T-helper 17 cell (primary cell): Measurements from ENCODE around the gene MRPL27. TPM values are rescaled to one million over a fixed set of nuclear protein-coding genes. Genes with fewer than 3 reads are reported as not detected.
"Not testable (repeated sequence)": the region's sequence is repeated elsewhere in the genome, so short reads cannot be mapped to it uniquely, and the experiment has no call there.

ENCODE experiments used
- ATAC-seq: fragments of 150-1000 bp; cut with Tn5 transposase; 2 replicates; pipeline ENCODE4 v1.10.0; 2021; ENCODE audit warnings: mild to moderate bottlenecking, moderate library complexity
- DNase-seq, 3 donors: peaks; one replicate each; pipeline versions ENCODE4 v3.0.0 to v3.0.0-alpha.2; 2020 to 2021
- H3K9me3 ChIP-seq: one replicate; pipeline ENCODE4 v1.7.0; 2013; ENCODE audit warnings: low read length, mild to moderate bottlenecking; ENCODE audit not compliant: control insufficient read depth, poor library complexity, severe bottlenecking
- H3K27ac Mint-ChIP-seq: one replicate; pipeline ENCODE4 v1.8.0; 2022; ENCODE audit warnings: mild to moderate bottlenecking, moderate library complexity, mixed read lengths
- H3K27me3 Mint-ChIP-seq: one replicate; pipeline ENCODE4 v1.8.0; 2022; ENCODE audit warnings: mixed read lengths
- H3K36me3 Mint-ChIP-seq: one replicate; pipeline ENCODE4 v1.8.0; 2022; ENCODE audit warnings: low read depth, mixed read lengths
- H3K4me1 Mint-ChIP-seq: one replicate; pipeline ENCODE4 v1.8.0; 2022; ENCODE audit warnings: mild to moderate bottlenecking, mixed read lengths
- H3K4me3 Mint-ChIP-seq: one replicate; pipeline ENCODE4 v1.8.0; 2022; ENCODE audit warnings: mild to moderate bottlenecking, moderate library complexity, mixed read lengths
- total RNA-seq, 4 donors: library from RNA in 2 of 4; stranded (reverse) in 2 of 4; gene quantifications; one replicate each; pipeline ENCODE4 v1.2.3 and lab custom pipeline; 2022 to 2026

MRPL27 gene
- 10 to 100 TPM; 29.4 to 37.0 TPM for total RNA-seq
- 13.4 to 22.9 reads per million in 2 donors for total RNA-seq (lab: John Stamatoyannopoulos, UW)

DNA sequence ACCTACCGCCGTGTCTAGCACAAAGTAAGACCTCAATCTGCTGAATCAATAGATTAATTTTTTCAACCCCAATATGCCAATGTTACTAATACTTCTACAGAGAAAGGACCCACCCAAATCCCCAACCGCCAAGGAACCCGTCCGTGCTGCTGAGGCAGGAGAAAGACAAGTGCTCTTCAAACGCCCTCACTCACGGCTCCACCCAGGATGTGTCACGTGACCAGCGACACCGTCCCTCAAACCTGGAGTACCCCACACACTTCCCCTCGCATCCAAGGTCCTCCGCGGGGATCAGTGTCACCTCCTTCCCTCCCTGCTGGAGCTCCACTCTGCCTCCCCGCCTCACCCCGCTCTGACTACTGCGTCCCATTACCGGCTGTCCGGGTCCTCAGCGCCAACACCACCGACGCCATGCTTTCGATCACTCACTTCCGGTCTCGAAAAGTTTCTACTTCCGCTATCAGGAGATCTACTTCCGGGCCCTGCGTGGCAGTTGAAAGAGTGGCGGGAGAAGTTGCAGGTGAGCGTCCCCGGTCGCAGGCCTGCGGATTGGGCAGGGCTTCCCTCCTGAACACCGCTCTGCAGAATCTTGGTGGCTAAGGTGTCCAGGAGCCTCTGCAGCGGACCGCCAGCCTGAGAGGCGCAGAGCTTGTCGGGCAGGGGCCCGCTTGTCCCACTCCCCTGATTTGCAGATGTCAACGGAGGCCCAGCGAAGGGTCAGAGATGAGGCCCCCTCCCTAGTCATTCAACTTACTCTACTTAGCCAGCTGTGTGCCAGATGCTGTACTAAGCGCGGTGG lies at the start of gene MRPL27, which contains the start of gene EME1:
TSS of gene MRPL27 (minus strand) at position 427 of the 799 bp plus-strand sequence. CDS start at position 413, 14 bp downstream.
TSS of gene EME1 (plus strand) at position 472 of the 799 bp plus-strand sequence. CDS start 1,980 bp downstream, outside the sequence.
- H3K27me3 Mint-ChIP-seq = no peaks in the 10 kb centered on the region
- ATAC-seq (peak; percentile 93), DNase-seq (peak; percentile 67 to 72 (median 68))
- no peaks in the 10 kb centered on the region for H3K9me3 ChIP-seq
- H3K4me1 Mint-ChIP-seq = peaks cover 25% of the 10 kb centered on the region
- H3K27ac Mint-ChIP-seq = peak within 1 kb of the TSS; percentile 97
- peak within 1 kb of the TSS; percentile 99 for H3K4me3 Mint-ChIP-seq
- H3K36me3 Mint-ChIP-seq = peaks cover 7% of the 10 kb centered on the region

DNA sequence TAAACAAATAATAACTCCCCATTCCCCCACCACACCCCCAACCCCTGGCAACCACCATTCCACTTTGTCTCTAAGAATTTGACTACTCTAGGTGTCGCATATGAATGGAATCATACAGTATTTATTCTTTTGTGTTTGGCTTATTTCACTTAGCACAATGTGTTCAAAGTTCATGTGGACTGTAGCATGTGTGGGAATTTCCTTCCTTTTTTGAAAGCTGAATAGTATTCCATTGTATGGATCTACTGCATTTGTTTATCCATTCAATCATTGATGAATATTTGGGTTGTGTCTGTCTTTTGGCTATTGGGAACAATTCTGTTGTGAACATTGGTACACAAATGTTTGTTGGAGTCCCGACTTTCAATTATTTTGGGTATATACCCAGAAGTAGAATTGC lies 49.8 kb upstream of the MRPL27 start:
- no peaks in the 10 kb centered on the region for H3K9me3 ChIP-seq
- Mint-ChIP-seq H3K36me3 (no peaks in the 10 kb centered on the region), H3K27ac (no peak overlapping the region), H3K4me3 (no peak overlapping the region), H3K27me3 (no peaks in the 10 kb centered on the region), H3K4me1 (peaks cover 18% of the 10 kb centered on the region)
- DNase-seq (no peak), ATAC-seq (no peak)

DNA sequence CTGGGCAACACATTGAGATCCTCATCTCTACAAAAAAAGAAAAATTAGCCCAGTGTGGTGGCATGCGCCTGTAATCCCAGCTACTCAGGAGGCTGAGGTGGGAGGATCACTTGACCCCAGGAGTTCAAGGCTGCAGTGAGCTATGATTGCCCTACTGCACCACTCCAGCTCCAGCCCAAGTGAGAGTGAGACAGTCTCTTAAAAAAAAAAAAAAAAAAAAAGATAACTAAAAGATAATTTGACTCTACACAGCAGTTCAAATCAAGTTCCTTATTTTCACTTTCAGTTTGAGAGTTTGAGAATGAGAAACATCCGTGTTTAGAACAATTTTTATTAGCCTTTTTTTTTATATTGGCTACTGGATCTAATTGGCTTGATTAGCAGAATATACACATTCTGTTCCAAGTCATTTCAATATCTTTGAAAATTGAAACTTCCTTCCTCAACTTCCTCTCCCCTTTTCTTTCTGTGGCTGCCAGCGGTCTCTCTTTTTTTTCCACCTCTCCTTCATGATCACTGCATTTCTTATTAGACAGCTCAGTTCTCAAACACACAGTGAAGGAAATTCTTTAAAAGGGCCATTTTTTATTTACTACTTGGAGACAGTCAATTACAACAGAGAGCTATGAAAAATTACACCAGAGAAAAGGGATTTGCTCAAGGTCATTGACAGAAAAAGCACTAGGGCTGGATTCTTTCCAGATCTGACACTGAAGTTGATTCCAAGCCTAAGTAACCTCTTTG lies 48.5 kb upstream of the MRPL27 start:
- no peak for ATAC-seq
- H3K9me3 ChIP-seq = no peaks in the 10 kb centered on the region
- Mint-ChIP-seq H3K4me3 (peak overlapping the region; percentile 88), H3K36me3 (no peaks in the 10 kb centered on the region), H3K27me3 (peaks cover 4% of the 10 kb centered on the region), H3K27ac (peak overlapping the region; percentile 93), H3K4me1 (peaks cover 12% of the 10 kb centered on the region)
- DNase-seq = no peak

DNA sequence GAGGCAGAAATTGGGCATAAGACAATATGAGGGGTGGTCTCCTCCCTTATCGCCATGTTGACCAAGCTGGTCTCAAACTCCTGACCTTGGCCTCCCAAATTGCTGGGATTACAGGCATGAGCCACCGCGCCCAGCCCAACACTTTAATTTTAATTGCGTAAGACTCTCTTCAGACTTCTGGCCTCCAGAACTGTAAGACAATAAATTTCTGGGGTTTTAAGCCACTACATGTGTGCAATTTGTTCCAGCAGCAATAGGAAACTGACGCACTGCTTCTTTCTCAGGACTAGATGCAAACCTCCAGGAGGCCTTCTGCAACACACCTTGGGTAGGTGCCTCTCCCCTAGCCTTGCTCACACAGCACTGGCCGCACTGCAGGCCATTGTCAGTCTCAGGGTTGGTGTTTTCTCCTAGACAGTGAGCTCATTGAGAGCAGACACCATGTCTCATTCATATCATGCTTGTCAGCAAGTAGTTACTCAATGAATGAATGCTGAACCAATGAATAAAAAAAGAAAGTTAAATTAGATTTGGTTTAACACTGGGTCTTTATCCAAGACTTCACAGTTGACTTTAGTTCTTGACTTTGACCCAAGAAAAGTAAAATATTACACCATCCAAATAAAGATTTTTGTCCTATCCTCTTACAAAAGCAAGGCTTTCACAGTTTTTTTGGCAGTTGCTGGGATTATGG lies 47.6 kb upstream of the MRPL27 start:
- no peaks in the 10 kb centered on the region for H3K36me3 Mint-ChIP-seq
- peaks cover 10% of the 10 kb centered on the region for H3K4me1 Mint-ChIP-seq
- DNase-seq (no peak), ATAC-seq (no peak)
- peak overlapping the region; percentile 93 for H3K27ac Mint-ChIP-seq
- peaks cover 4% of the 10 kb centered on the region for H3K27me3 Mint-ChIP-seq
- no peak overlapping the region for H3K4me3 Mint-ChIP-seq
- H3K9me3 ChIP-seq = no peaks in the 10 kb centered on the region

DNA sequence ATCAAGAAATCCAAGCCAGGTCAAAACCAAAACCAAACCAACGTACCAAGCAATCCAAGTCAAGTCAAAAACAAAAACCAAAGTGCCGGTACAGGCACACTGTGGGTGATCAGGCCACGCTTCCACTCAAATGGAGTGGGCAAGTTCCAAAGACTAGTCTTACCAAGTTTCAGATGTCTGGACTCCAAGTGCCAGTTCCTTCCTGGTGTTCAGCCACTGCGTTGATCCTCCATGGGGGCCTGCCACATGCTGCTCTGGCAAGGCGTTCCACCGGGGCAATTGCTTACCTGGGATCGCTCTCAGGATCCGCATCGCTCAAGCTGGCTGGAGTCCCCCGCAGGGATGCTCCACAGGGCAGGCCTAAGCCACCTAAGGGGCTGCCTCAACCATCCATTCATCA lies 46.6 kb upstream of the MRPL27 start:
- not testable (repeated sequence) for H3K27ac Mint-ChIP-seq, H3K4me1 Mint-ChIP-seq, DNase-seq, H3K4me3 Mint-ChIP-seq, H3K27me3 Mint-ChIP-seq, H3K36me3 Mint-ChIP-seq, ATAC-seq, H3K9me3 ChIP-seq

DNA sequence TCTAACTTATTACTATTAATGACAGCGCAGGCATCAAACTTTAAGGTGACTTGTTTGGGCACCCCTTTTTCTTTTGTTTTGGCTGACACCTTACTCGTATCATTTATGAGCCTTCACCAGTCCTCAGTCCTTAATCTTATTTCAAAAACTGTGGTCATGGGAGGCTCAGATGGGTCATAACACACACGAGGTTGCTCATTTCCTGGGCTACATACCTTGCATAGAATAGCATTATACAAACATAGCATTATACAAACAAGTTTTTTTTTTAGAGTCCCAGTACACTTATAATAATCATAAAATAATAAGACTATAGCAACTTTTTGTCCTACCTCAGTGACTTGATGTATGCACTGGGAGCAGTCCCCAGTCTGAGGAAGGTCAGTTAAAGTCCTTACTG lies 41.8 kb upstream of the MRPL27 start:
- Mint-ChIP-seq H3K4me1 (no peaks in the 10 kb centered on the region), H3K4me3 (no peak overlapping the region), H3K27me3 (peaks cover 4% of the 10 kb centered on the region), H3K27ac (no peak overlapping the region), H3K36me3 (no peaks in the 10 kb centered on the region)
- DNase-seq = no peak
- no peaks in the 10 kb centered on the region for H3K9me3 ChIP-seq
- ATAC-seq = no peak

DNA sequence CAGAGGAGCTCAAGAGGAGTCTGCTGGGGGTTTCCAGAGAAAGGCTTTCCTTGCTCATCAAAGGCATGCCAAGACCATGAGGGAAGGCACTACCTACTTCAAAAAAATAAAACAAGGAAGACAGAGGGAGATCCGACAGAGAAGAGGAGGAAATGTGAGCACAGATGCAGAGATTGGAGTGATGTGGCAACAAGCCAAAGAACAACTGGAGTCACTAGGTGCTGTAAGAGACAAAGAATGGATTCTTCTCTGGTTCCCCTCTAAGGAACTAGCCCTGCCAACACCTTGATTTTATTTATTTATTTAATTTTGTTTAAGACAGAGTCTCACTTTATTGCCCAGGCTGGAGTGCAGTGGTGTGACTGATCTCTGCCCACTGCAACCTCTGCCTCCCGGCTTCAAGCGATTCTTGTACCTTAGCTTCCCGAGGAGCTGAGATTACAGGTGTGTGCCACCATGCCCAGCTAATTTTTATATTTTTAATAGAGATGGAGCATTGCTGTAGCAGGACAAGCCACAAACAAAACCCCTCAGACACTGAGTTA lies 39.3 kb upstream of the MRPL27 start:
- no peaks in the 10 kb centered on the region for H3K9me3 ChIP-seq
- ATAC-seq (no peak), DNase-seq (no peak)
- H3K27me3 Mint-ChIP-seq = peaks cover 4% of the 10 kb centered on the region
- H3K36me3 Mint-ChIP-seq = no peaks in the 10 kb centered on the region
- H3K27ac Mint-ChIP-seq = no peak overlapping the region
- no peaks in the 10 kb centered on the region for H3K4me1 Mint-ChIP-seq
- no peak overlapping the region for H3K4me3 Mint-ChIP-seq

DNA sequence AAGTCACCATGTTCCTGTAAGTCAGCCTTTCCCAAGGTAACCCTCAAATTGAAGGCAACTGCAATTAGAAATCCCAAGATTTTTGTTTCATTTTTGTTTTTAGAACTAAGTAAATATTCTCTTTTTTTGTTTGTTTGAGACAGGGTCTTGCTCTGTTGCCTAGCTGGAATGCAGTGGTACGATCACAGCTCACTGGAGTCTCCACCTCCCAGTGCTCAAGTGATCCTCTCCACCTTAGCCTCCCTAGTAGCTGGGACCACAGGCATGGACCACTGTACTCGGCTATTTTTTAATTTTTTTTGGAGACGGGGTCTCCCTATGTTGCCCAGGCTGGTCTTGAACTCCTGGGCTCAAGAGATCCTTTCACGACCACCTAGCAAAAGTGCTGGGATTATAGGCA lies 34.9 kb upstream of the MRPL27 start:
- Mint-ChIP-seq H3K4me3 (no peak overlapping the region), H3K4me1 (peaks cover 2% of the 10 kb centered on the region), H3K27ac (no peak overlapping the region), H3K27me3 (peaks cover 31% of the 10 kb centered on the region), H3K36me3 (peaks cover 5% of the 10 kb centered on the region)
- H3K9me3 ChIP-seq = no peaks in the 10 kb centered on the region
- DNase-seq (no peak), ATAC-seq (no peak)

DNA sequence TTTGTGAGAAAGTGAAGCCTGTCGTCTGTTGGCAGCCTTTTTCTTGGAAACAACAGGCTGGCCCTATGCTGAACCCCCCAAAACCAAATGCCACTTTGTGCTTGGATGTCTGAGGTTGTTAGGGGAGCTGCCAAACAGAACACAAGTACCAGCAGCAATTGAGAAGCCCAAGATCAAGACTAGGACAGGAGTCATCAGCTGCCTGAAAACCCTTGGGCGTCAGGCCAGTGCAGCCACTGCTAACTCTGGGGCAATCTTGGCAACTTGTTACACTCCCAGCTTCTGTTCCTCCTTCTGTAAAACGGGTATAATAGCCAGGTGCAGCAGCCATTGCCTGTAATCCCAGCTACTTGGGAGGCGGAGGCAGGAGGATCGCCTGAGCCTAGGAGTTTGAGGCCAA lies 33.6 kb upstream of the MRPL27 start:
- peaks cover 31% of the 10 kb centered on the region for H3K27me3 Mint-ChIP-seq
- no peak overlapping the region for H3K4me3 Mint-ChIP-seq
- H3K4me1 Mint-ChIP-seq = peaks cover 2% of the 10 kb centered on the region
- no peak for ATAC-seq
- DNase-seq = no peak
- H3K27ac Mint-ChIP-seq = no peak overlapping the region
- no peaks in the 10 kb centered on the region for H3K9me3 ChIP-seq
- H3K36me3 Mint-ChIP-seq = peaks cover 5% of the 10 kb centered on the region

DNA sequence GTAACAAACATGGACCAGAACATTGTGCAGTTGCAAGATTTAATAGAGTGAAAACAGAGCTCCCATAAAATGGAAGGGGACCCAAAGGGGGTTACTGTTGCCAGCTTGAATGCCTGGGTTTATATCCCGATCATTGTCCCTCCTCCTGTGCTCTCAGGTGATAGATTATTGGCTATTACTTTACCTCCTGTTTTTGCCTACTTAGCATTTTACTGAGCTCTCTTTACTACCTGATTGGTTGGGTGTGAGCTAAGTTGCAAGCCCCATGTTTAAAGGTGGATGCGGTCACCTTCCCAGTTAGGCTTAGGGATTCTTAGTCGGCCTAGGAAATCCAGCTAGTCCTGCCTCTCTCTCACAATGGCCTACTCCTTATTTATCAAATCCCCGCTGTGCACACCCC lies 32.4 kb upstream of the MRPL27 start:
- not testable (repeated sequence) for H3K4me1 Mint-ChIP-seq, H3K9me3 ChIP-seq, H3K36me3 Mint-ChIP-seq, H3K27ac Mint-ChIP-seq, DNase-seq, H3K4me3 Mint-ChIP-seq, ATAC-seq
- H3K27me3 Mint-ChIP-seq = peaks cover 31% of the 10 kb centered on the region

DNA sequence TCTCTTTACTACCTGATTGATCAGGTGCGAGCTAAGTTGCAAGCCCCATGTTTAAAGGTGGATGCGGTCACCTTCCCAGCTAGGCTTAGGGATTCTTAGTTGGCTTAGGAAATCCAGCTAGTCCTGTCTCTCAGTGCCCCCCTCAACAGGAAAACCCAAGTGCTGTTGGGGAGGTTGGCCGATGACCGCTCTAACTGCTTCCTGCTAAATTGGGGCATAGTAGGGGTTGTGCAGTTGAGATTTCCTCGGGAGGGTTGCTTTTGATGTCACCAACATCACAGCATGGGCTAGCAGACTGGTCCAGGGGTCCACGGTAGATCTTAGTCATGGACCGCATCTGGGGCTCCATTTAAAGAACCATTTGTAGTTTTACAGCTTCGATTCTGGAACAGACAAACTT lies 26.6 kb upstream of the MRPL27 start:
- H3K4me3 Mint-ChIP-seq = not testable (repeated sequence)

DNA sequence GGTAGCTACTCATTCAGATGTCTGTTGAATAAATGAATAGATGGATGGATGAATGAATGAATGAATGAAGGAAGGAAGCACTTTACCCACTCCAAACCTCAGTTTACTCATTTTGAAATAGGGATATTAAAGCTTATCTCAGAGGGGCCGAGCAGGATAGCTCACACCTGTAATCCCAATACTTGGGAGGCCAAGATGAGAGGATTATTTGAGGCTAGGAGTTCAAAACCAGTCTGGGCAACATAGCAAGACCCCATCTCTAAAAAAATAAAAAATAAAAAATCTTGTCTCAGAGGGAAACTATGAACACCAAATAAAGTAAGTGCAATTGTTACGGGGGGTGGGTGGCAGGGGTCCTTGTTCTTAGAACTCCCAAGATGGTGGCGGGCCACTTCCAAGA lies 25.7 kb upstream of the MRPL27 start:
- H3K4me3 Mint-ChIP-seq, H3K27me3 Mint-ChIP-seq, H3K27ac Mint-ChIP-seq, DNase-seq, H3K36me3 Mint-ChIP-seq, ATAC-seq, H3K9me3 ChIP-seq: not testable (repeated sequence)
- peaks cover 26% of the 10 kb centered on the region for H3K4me1 Mint-ChIP-seq

More for the DNA sequence above, 26.6 kb upstream of the MRPL27 start:
- ATAC-seq, H3K36me3 Mint-ChIP-seq, H3K9me3 ChIP-seq, DNase-seq, H3K27ac Mint-ChIP-seq: not testable (repeated sequence)
- peaks cover 12% of the 10 kb centered on the region for H3K27me3 Mint-ChIP-seq
- peaks cover 22% of the 10 kb centered on the region for H3K4me1 Mint-ChIP-seq

DNA sequence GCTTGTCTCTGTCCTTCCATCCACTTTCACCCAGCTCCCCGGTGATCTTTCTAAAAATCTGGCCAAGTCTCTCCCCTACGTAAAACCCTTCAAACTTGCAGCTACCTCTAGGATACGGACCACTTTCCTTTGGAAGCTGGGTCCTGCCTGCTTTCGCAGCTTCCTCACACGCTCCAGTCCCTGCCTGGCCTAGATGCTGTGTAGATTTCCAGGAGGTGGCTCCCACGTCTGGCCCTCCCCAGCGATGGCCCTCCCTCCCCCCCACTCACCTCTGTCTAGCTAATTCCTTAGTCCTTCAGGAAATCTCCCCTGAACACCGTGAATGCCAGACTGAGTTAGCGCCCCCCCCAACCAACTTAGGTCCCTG lies 24.9 kb upstream of the MRPL27 start:
- H3K27ac Mint-ChIP-seq = peak overlapping the region; percentile 92

More for the DNA sequence above, 24.9 kb upstream of the MRPL27 start:
- Mint-ChIP-seq H3K27me3 (no peaks in the 10 kb centered on the region), H3K36me3 (peaks cover 4% of the 10 kb centered on the region), H3K4me1 (peaks cover 31% of the 10 kb centered on the region), H3K4me3 (peak overlapping the region; percentile 96)
- ATAC-seq = no peak
- no peak for DNase-seq
- H3K9me3 ChIP-seq = no peaks in the 10 kb centered on the region
